IMR-90 (cell line): Measurements from ENCODE around the gene ARL8B. TPM values are rescaled to one million over a fixed set of nuclear protein-coding genes. Genes with fewer than 3 reads are reported as not detected.

Experiments used
- ATAC-seq: fragments of 200-7000 bp; cut with Tn5 transposase; 2 replicates; pipeline ENCODE4 v1.9.1; 2020; ENCODE audit warnings: low read depth, mild to moderate bottlenecking, moderate library complexity
- BruUV-seq: library from RNA; stranded (reverse); fragments of 400-500 nt; replicated peaks from 2 replicates; lab custom pipeline; 2021; lab: Mats Ljungman, UMichigan
- CTCF ChIA-PET: fragments of 300-600 bp; formaldehyde crosslinking; extraction: SDS; loops from one replicate; lab custom pipeline; 2021; ENCODE audit warnings: antibody characterized with exemption; lab: Yijun Ruan, JAX
- POLR2A ChIA-PET: fragments of 300-600 bp; sonication (Branson Sonifier 250); formaldehyde crosslinking; loops from one replicate; lab custom pipeline; 2022; ENCODE audit warnings: antibody characterized with exemption; ENCODE audit not compliant: unreplicated experiment; lab: Charles Lee
- DNase-seq: peaks from one replicate; pipeline ENCODE4 v3.0.0; 2013
- H2AFZ ChIP-seq: replicated peaks from 2 replicates; pipeline ENCODE3; 2013; ENCODE audit warnings: low read length, mild to moderate bottlenecking; ENCODE audit not compliant: poor library complexity
- H2AK5ac ChIP-seq: 2 replicates; pipeline ENCODE4 v1.6.1; 2013; ENCODE audit warnings: low read depth, low read length, inconsistent platforms
- H2AK9ac ChIP-seq: replicated peaks from 2 replicates; pipeline ENCODE3; 2013; ENCODE audit warnings: mild to moderate bottlenecking, low read depth, low read length, moderate library complexity; ENCODE audit not compliant: poor library complexity
- H2BK120ac ChIP-seq: 2 replicates; pipeline ENCODE4 v1.6.1; 2013; ENCODE audit warnings: low read depth, low read length, inconsistent platforms
- H2BK15ac ChIP-seq: 3 replicates; pipeline ENCODE4 v1.6.1; 2013; ENCODE audit warnings: low read depth, low read length, inconsistent platforms
- H2BK20ac ChIP-seq: 2 replicates; pipeline ENCODE4 v1.6.1; 2013; ENCODE audit warnings: low read depth, mild to moderate bottlenecking, inconsistent platforms, low read length, moderate library complexity
- H2BK5ac ChIP-seq: 2 replicates; pipeline ENCODE4 v1.6.1; 2013; ENCODE audit warnings: mild to moderate bottlenecking, low read depth, low read length, inconsistent platforms; ENCODE audit not compliant: poor library complexity, severe bottlenecking
- H3K14ac ChIP-seq: replicated peaks from 2 replicates; pipeline ENCODE4 v1.6.1; 2013; ENCODE audit warnings: low read depth, low read length, inconsistent platforms
- H3K18ac ChIP-seq: 2 replicates; pipeline ENCODE4 v1.6.1; 2013; ENCODE audit warnings: low read depth, low read length, control low read depth
- H3K23ac ChIP-seq: 2 replicates; pipeline ENCODE4 v1.6.1; 2013; ENCODE audit warnings: low read depth, low read length, inconsistent platforms
- H3K27ac ChIP-seq: 2 replicates; pipeline ENCODE4 v1.5.1; 2013; ENCODE audit warnings: mild to moderate bottlenecking, control low read depth, low read length; ENCODE audit not compliant: insufficient read depth
- H3K27me3 ChIP-seq: 2 replicates; pipeline ENCODE4 v1.6.1; 2013; ENCODE audit warnings: low read length; ENCODE audit not compliant: control insufficient read depth, insufficient read depth
- H3K36me3 ChIP-seq: 2 replicates; pipeline ENCODE4 v1.6.1; 2013; ENCODE audit warnings: low read length, mixed read lengths; ENCODE audit not compliant: control insufficient read depth, insufficient read depth
- H3K4ac ChIP-seq: 2 replicates; pipeline ENCODE4 v1.6.1; 2013; ENCODE audit warnings: low read depth, low read length, inconsistent platforms
- H3K4me1 ChIP-seq: 2 replicates; pipeline ENCODE4 v1.6.1; 2013; ENCODE audit warnings: low read length, mixed read lengths; ENCODE audit not compliant: control insufficient read depth, insufficient read depth
- H3K4me2 ChIP-seq: 2 replicates; pipeline ENCODE4 v1.6.1; 2013; ENCODE audit warnings: low read depth, mild to moderate bottlenecking, control low read depth, low read length, moderate library complexity
- H3K4me3 ChIP-seq: 2 replicates; pipeline ENCODE4 v1.5.1; 2013; ENCODE audit warnings: low read depth, mild to moderate bottlenecking, control low read depth, low read length, moderate library complexity; ENCODE audit not compliant: insufficient read depth
- H3K56ac ChIP-seq: 2 replicates; pipeline ENCODE4 v1.6.1; 2013; ENCODE audit warnings: low read length, inconsistent platforms; ENCODE audit not compliant: insufficient read depth; ENCODE audit errors: extremely low read depth
- H3K79me1 ChIP-seq, 2 experiments: 2 replicates each; pipeline ENCODE4 v1.6.1; 2013; ENCODE audit warnings: low read length in 2 of 2, inconsistent platforms in 1 of 2, low read depth in 1 of 2
- H3K9ac ChIP-seq: 2 replicates; pipeline ENCODE4 v1.6.1; 2013; ENCODE audit warnings: low read depth, low read length, control low read depth
- H3K9me1 ChIP-seq: 2 replicates; pipeline ENCODE4 v1.6.1; 2013; ENCODE audit warnings: low read length, inconsistent platforms; ENCODE audit not compliant: insufficient read depth
- H3K9me3 ChIP-seq: 2 replicates; pipeline ENCODE4 v1.6.1; 2013; ENCODE audit warnings: low read length; ENCODE audit not compliant: control insufficient read depth, insufficient read depth
- H4K20me1 ChIP-seq: 2 replicates; pipeline ENCODE4 v1.6.1; 2013; ENCODE audit warnings: low read length, inconsistent platforms; ENCODE audit not compliant: insufficient read depth
- H4K5ac ChIP-seq: 2 replicates; pipeline ENCODE4 v1.6.1; 2013; ENCODE audit warnings: mild to moderate bottlenecking, low read depth, low read length, control low read depth
- H4K8ac ChIP-seq, 2 experiments: 2 replicates each; pipeline ENCODE4 v1.6.1; 2013; ENCODE audit warnings: low read depth in 2 of 2, low read length in 2 of 2, control low read depth in 1 of 2, inconsistent platforms in 1 of 2
- H4K91ac ChIP-seq: 2 replicates; pipeline ENCODE4 v1.6.1; 2013; ENCODE audit warnings: low read depth, low read length, inconsistent platforms; ENCODE audit not compliant: insufficient read depth
- CEBPB ChIP-seq: IDR thresholded peaks from 2 replicates; pipeline ENCODE4 v1.6.1; 2012; ENCODE audit warnings: low read depth, low read length, improper control_type of control experiment
- ELK1 ChIP-seq: fragments of 150-350 bp; IDR thresholded peaks from 2 replicates; pipeline ENCODE4 v1.6.1; 2016; ENCODE audit warnings: low read depth, mild to moderate bottlenecking, low read length, moderate library complexity, borderline replicate concordance
- FOS ChIP-seq: fragments of 150-350 bp; IDR thresholded peaks from 2 replicates; pipeline ENCODE4 v1.6.1; 2016; ENCODE audit warnings: low read depth, low read length
- WGBS, 2 experiments: methylation state at CpG; one replicate each; pipeline versions ENCODE4 v1.1.5 to v1.1.7; 2013; ENCODE audit warnings: missing lambda C conversion rate in 2 of 2; ENCODE audit not compliant: insufficient read length in 1 of 2; ENCODE audit errors: extremely low coverage in 2 of 2; 5-methylcytosine and 5-hydroxymethylcytosine counted together
- dilution Hi-C: fragments of 300-500 bp; cut with HindIII; formaldehyde crosslinking; loops from one replicate; pipeline ENCODE4 v1.14.3; 2018; ENCODE audit warnings: low sequenced_read_pairs; ENCODE audit not compliant: unreplicated experiment
- in situ Hi-C: fragments of 300-500 bp; cut with MboI; formaldehyde crosslinking; loops from 3 replicates; pipeline ENCODE4 v1.14.3; 2019; ENCODE audit warnings: low sequenced_read_pairs, inconsistent platforms, mixed read lengths
- intact Hi-C: fragments of 100-400 bp; cut with micrococcal nuclease; formaldehyde crosslinking; loops from 2 replicates; pipeline ENCODE4 v1.10.0; 2022
- polyA plus RNA-seq, 3 experiments: library from polyadenylated mRNA; depleted of rRNA; stranded (reverse); fragments of >200 nt; gene quantifications; 2 replicates each; pipeline ENCODE4 v1.2.3, GENCODE V29; 2012; ENCODE audit warnings: low replicate concordance in 1 of 3
- total RNA-seq: library from RNA; depleted of rRNA; stranded (reverse); fragments of >200 nt; gene quantifications from 2 replicates; pipeline ENCODE4 v1.2.3, GENCODE V29; 2012

The ARL8B gene
- total and polyA plus RNA-seq, 2 of the 4 experiments (the other 2 are of a cell fraction) = 32.3 to 47.0 TPM

- dilution Hi-C loops (no loop called here), intact Hi-C loops (loop anchor here (2.0 to 5.0 kb wide), 2 partner anchors 74 to 215 kb away; partner anchors contain the start of gene ARL8B), in situ Hi-C loops (no loop called here)
- ChIA-PET POLR2A (interaction anchor here (0.6 kb wide), 1 partner anchor 18 kb away, joined by 10 read pairs; no protein-coding TSS in a partner anchor), CTCF (interaction anchor here (0.6 to 1.5 kb wide), 2 partner anchors 320 to 485 kb away, joined by 3 to 4 read pairs; no protein-coding TSS in a partner anchor)
- WGBS, 2 experiments = no CpG with 5 or more reads among the region's 4 CpGs
- Histone ChIP-seq H2AFZ (no peak overlapping the region), H3K56ac (peak overlapping the region; percentile 94), H3K9me3 (no peaks in the 10 kb centered on the region), H3K27me3 (no peaks in the 10 kb centered on the region), H3K18ac (peak overlapping the region; percentile 87), H2BK20ac (peak overlapping the region; percentile 80), H3K4me2 (peak overlapping the region; percentile 82; the same call in 1 of the 2 replicates), H4K8ac (peak overlapping the region; percentile 52 to 85; a peak in 3 of 4 replicates), H3K36me3 (peaks cover 15% of the 10 kb centered on the region), H3K4me3 (no peak overlapping the region), H4K20me1 (peaks cover 4% of the 10 kb centered on the region; the same call in 1 of the 2 replicates), H2BK5ac (peak overlapping the region; percentile 96), H3K4me1 (peaks cover 24% of the 10 kb centered on the region), H3K23ac (peak overlapping the region; percentile 74; the same call in 1 of the 2 replicates), H3K9me1 (peaks cover 6% of the 10 kb centered on the region), H2BK120ac (peak overlapping the region; percentile 88), H3K79me1 (peaks cover 18 to 46% of the 10 kb centered on the region in 2 experiments), H3K4ac (peak overlapping the region; percentile 95; the same call in 1 of the 2 replicates), H2AK5ac (peak overlapping the region; percentile 75; the same call in 1 of the 2 replicates), H2BK15ac (peak overlapping the region; percentile 63; the same call in 1 of the 3 replicates), H2AK9ac (no peak overlapping the region), H4K5ac (peak overlapping the region; percentile 80), H3K9ac (peak overlapping the region; percentile 38; the same call in 1 of the 2 replicates), H3K14ac (peak overlapping the region; percentile 55), H3K27ac (peak overlapping the region; percentile 95), H4K91ac (peak overlapping the region; percentile 89)
- TF ChIP-seq CEBPB (peak; percentile 67), FOS (no peak), ELK1 (no peak)
- BruUV-seq = no TSS peak
- DNase-seq = peak; percentile 60
- ATAC-seq = peak; percentile 67
These were observed 74.9 kb downstream of the ARL8B start for GRCh38 chr3:5197022-5197421.
